Calu3 (cell line): Measurements from ENCODE around the gene FAM43B. TPM values are rescaled to one million over a fixed set of nuclear protein-coding genes. Genes with fewer than 3 reads are reported as not detected.

ENCODE experiments used
- BruUV-seq: library from RNA; stranded (reverse); fragments of 400-500 nt; replicated peaks from 2 replicates; lab custom pipeline; 2021; lab: Mats Ljungman, UMichigan
- CTCF ChIA-PET: fragments of 300-600 bp; sonication (Branson Sonifier 250); formaldehyde crosslinking; loops from one replicate; lab custom pipeline; 2022; ENCODE audit warnings: antibody characterized with exemption; lab: Charles Lee
- DNase-seq: peaks from one replicate; pipeline ENCODE4 v3.0.0; 2022
- H3K27ac Mint-ChIP-seq: one replicate; pipeline ENCODE4 v1.8.0; 2022; ENCODE audit warnings: mixed read lengths; ENCODE audit not compliant: unreplicated experiment
- H3K27me3 Mint-ChIP-seq: one replicate; pipeline ENCODE4 v1.8.0; 2022; ENCODE audit warnings: mixed read lengths; ENCODE audit not compliant: unreplicated experiment
- H3K36me3 Mint-ChIP-seq: one replicate; pipeline ENCODE4 v1.8.0; 2022; ENCODE audit warnings: mild to moderate bottlenecking, moderate library complexity, mixed read lengths; ENCODE audit not compliant: insufficient read depth, unreplicated experiment
- H3K4me1 Mint-ChIP-seq: one replicate; pipeline ENCODE4 v1.8.0; 2022; ENCODE audit warnings: mild to moderate bottlenecking, low read depth, mixed read lengths; ENCODE audit not compliant: unreplicated experiment
- H3K4me3 Mint-ChIP-seq: one replicate; pipeline ENCODE4 v1.8.0; 2022; ENCODE audit warnings: mild to moderate bottlenecking, low read depth, moderate library complexity, mixed read lengths; ENCODE audit not compliant: unreplicated experiment
- H3K9me3 Mint-ChIP-seq: one replicate; pipeline ENCODE4 v1.8.0; 2022; ENCODE audit warnings: low read depth, mixed read lengths; ENCODE audit not compliant: unreplicated experiment
- CTCF ChIP-seq: fragments of 200-600 bp; IDR thresholded peaks from one replicate; pipeline ENCODE4 v1.8.0; 2022; ENCODE audit warnings: antibody characterized with exemption; ENCODE audit not compliant: unreplicated experiment
- intact Hi-C: fragments of 100-400 bp; cut with micrococcal nuclease; formaldehyde crosslinking; loops from one replicate; pipeline ENCODE4 v1.10.0; 2022; ENCODE audit not compliant: unreplicated experiment
- total RNA-seq: library from RNA; stranded (reverse); gene quantifications from 2 replicates; pipeline ENCODE4 v1.2.3, GENCODE V29; 2022

The FAM43B gene
- total RNA-seq, 1 experiment from 2014 or later: not detected

GRCh38 chr1:20589331-20590278 lies 37.2 kb downstream of the FAM43B start:
- Mint-ChIP-seq H3K27me3 (no peaks in the 10 kb centered on the region), H3K4me3 (peak overlapping the region; percentile 68), H3K36me3 (peaks cover 7% of the 10 kb centered on the region), H3K9me3 (no peaks in the 10 kb centered on the region), H3K27ac (peak overlapping the region; percentile 66), H3K4me1 (peaks cover 10% of the 10 kb centered on the region)
- TF ChIP-seq CTCF: no peak
- intact Hi-C loops: no loop called here
- CTCF ChIA-PET: interaction anchor here (0.6 to 1.4 kb wide), 5 partner anchors 15 to 44 kb away, joined by 3 to 7 read pairs (median 3); partner anchors contain the start of gene PINK1
- no peak for DNase-seq
- BruUV-seq: no TSS peak

- CTCF ChIA-PET: interaction anchor here (0.6 to 1.3 kb wide), 2 partner anchors 33 to 43 kb away, joined by 3 read pairs; partner anchors contain the start of gene PINK1
- intact Hi-C loops: no loop called here
- H3K4me3 Mint-ChIP-seq: peak overlapping the region; percentile 68
- no peaks in the 10 kb centered on the region for H3K27me3 Mint-ChIP-seq
- no peak for DNase-seq
- H3K9me3 Mint-ChIP-seq: no peaks in the 10 kb centered on the region
- H3K27ac Mint-ChIP-seq: no peak overlapping the region
- BruUV-seq: TSS peak; percentile 72
- no peak for TF ChIP-seq CTCF
- H3K36me3 Mint-ChIP-seq: peaks cover 7% of the 10 kb centered on the region
- H3K4me1 Mint-ChIP-seq: peaks cover 10% of the 10 kb centered on the region
These were observed 38.0 kb downstream of the FAM43B start for GRCh38 chr1:20590306-20590777.

- H3K4me1 Mint-ChIP-seq: peaks cover 10% of the 10 kb centered on the region
- DNase-seq: no peak
- H3K27ac Mint-ChIP-seq: no peak overlapping the region
- no TSS peak for BruUV-seq
- peaks cover 4% of the 10 kb centered on the region for H3K36me3 Mint-ChIP-seq
- H3K9me3 Mint-ChIP-seq: peaks cover 2% of the 10 kb centered on the region
- intact Hi-C loops: no loop called here
- H3K27me3 Mint-ChIP-seq: no peaks in the 10 kb centered on the region
- H3K4me3 Mint-ChIP-seq: no peak overlapping the region
- TF ChIP-seq CTCF: no peak
- CTCF ChIA-PET: interaction anchor here (1.0 kb wide), 1 partner anchor 480 kb away, joined by 4 read pairs; no protein-coding TSS in a partner anchor
These were observed 41.4 kb downstream of the FAM43B start for GRCh38 chr1:20593756-20594155.

GRCh38 chr1:20594746-20595145 lies 42.4 kb downstream of the FAM43B start:
- no peak for DNase-seq
- Mint-ChIP-seq H3K4me1 (peaks cover 10% of the 10 kb centered on the region), H3K27ac (no peak overlapping the region), H3K36me3 (no peaks in the 10 kb centered on the region), H3K4me3 (no peak overlapping the region), H3K9me3 (peaks cover 4% of the 10 kb centered on the region), H3K27me3 (no peaks in the 10 kb centered on the region)
- CTCF ChIA-PET: no interaction called here
- TF ChIP-seq CTCF: no peak
- intact Hi-C loops: no loop called here
- no TSS peak for BruUV-seq
